CD14-positive monocyte (primary cell): ENCODE data around the gene NUDT8. TPM values are rescaled to one million over a fixed set of nuclear protein-coding genes. Genes with fewer than 3 reads are reported as not detected.

Source experiments
- DNase-seq, 3 donors: peaks; one replicate each; pipeline ENCODE4 v3.0.0-alpha.2; 2011 to 2022
- H2AFZ ChIP-seq: 2 replicates; pipeline ENCODE4 v1.6.0; 2012; ENCODE audit warnings: mild to moderate bottlenecking, low read depth, low read length, inconsistent platforms; ENCODE audit not compliant: insufficient read depth, poor library complexity, severe bottlenecking
- H3K27ac ChIP-seq, 2 donors: 1 replicate in 1 of 2; 2 replicates in 1 of 2; pipeline ENCODE4 v1.5.1; 2012 to 2013; ENCODE audit warnings: low read length in 2 of 2, control low read depth in 1 of 2, inconsistent platforms in 1 of 2, low read depth in 1 of 2, mild to moderate bottlenecking in 1 of 2
- H3K27me3 ChIP-seq, 2 donors: one replicate each; pipeline versions ENCODE4 v1.6.0 to v1.6.1; 2011 to 2013; ENCODE audit warnings: low read length in 2 of 2; ENCODE audit not compliant: control insufficient read depth in 2 of 2, insufficient read depth in 2 of 2
- H3K36me3 ChIP-seq, 2 donors: replicated peaks in 1 of 2; 1 replicate in 1 of 2; 2 replicates in 1 of 2; pipeline versions ENCODE4 v1.5.1 to v1.6.1; 2012 to 2013; ENCODE audit warnings: low read length in 2 of 2, control low read depth in 1 of 2, inconsistent platforms in 1 of 2, mild to moderate bottlenecking in 1 of 2; ENCODE audit not compliant: insufficient read depth in 2 of 2, control insufficient read depth in 1 of 2
- H3K4me1 ChIP-seq, 2 donors: 1 replicate in 1 of 2; 2 replicates in 1 of 2; pipeline versions ENCODE4 v1.5.1 to v1.6.1; 2012 to 2013; ENCODE audit warnings: low read length in 2 of 2, control low read depth in 1 of 2, inconsistent platforms in 1 of 2, mild to moderate bottlenecking in 1 of 2, moderate library complexity in 1 of 2; ENCODE audit not compliant: insufficient read depth in 2 of 2, control insufficient read depth in 1 of 2
- H3K4me2 ChIP-seq: replicated peaks from 2 replicates; pipeline ENCODE3; 2012; ENCODE audit warnings: low read length, moderate library complexity, mild to moderate bottlenecking; ENCODE audit not compliant: poor library complexity, severe bottlenecking; ENCODE audit errors: extremely low read depth
- H3K4me3 ChIP-seq, 3 experiments: fragments of 200-600 bp in 1 of 3; sonication (generic) in 1 of 3; replicated peaks in 1 of 3; 1 replicate in 2 of 3; 2 replicates in 1 of 3; pipeline ENCODE4 v1.5.1; 2011 to 2013; ENCODE audit warnings: low read length in 3 of 3, mild to moderate bottlenecking in 3 of 3, control low read depth in 2 of 3, low read depth in 2 of 3, inconsistent platforms in 1 of 3, moderate library complexity in 1 of 3
- H3K79me2 ChIP-seq: 2 replicates; pipeline ENCODE4 v1.6.0; 2012; ENCODE audit warnings: mild to moderate bottlenecking, control low read depth, inconsistent platforms, low read length, moderate library complexity; ENCODE audit not compliant: insufficient read depth
- H3K9ac ChIP-seq: 2 replicates; pipeline ENCODE4 v1.6.0; 2017; ENCODE audit warnings: low read length, mild to moderate bottlenecking; ENCODE audit not compliant: insufficient read depth, poor library complexity, severe bottlenecking
- H3K9me3 ChIP-seq, 2 donors: replicated peaks in 1 of 2; 1 replicate in 1 of 2; 2 replicates in 1 of 2; pipeline versions ENCODE4 v1.5.1 to v1.6.1; 2012 to 2013; ENCODE audit warnings: low read length in 2 of 2, control low read depth in 1 of 2; ENCODE audit not compliant: control insufficient read depth in 1 of 2, insufficient read depth in 1 of 2
- H4K20me1 ChIP-seq: 2 replicates; pipeline ENCODE4 v1.6.0; 2012; ENCODE audit warnings: mild to moderate bottlenecking, low read length, control low read depth, moderate library complexity; ENCODE audit not compliant: insufficient read depth
- H3K27ac Mint-ChIP-seq, 7 donors: one replicate each; pipeline ENCODE4 v1.8.0; 2020; ENCODE audit warnings: mild to moderate bottlenecking in 7 of 7, mixed read lengths in 7 of 7, moderate library complexity in 6 of 7, inconsistent platforms in 2 of 7
- H3K27me3 Mint-ChIP-seq, 3 donors: one replicate each; pipeline ENCODE4 v1.8.0; 2021 to 2022; ENCODE audit warnings: low read depth in 3 of 3, mild to moderate bottlenecking in 3 of 3, mixed read lengths in 3 of 3, moderate library complexity in 3 of 3, inconsistent platforms in 1 of 3
- H3K36me3 Mint-ChIP-seq, 2 donors: one replicate each; pipeline ENCODE4 v1.8.0; 2020; ENCODE audit warnings: mixed read lengths in 2 of 2, inconsistent platforms in 1 of 2, mild to moderate bottlenecking in 1 of 2
- H3K4me1 Mint-ChIP-seq: one replicate; pipeline ENCODE4 v1.8.0; 2020; ENCODE audit warnings: mild to moderate bottlenecking, mixed read lengths
- H3K4me3 Mint-ChIP-seq, 2 donors: one replicate each; pipeline ENCODE4 v1.8.0; 2020; ENCODE audit warnings: mild to moderate bottlenecking in 2 of 2, mixed read lengths in 2 of 2, moderate library complexity in 1 of 2
- H3K9me3 Mint-ChIP-seq, 7 donors: one replicate each; pipeline ENCODE4 v1.8.0; 2020 to 2022; ENCODE audit warnings: mixed read lengths in 7 of 7, mild to moderate bottlenecking in 6 of 7, moderate library complexity in 6 of 7, inconsistent platforms in 2 of 7
- WGBS: methylation state at CpG from one replicate; pipeline ENCODE4 v1.1.5; 2013; ENCODE audit warnings: missing lambda C conversion rate; ENCODE audit not compliant: insufficient coverage; 5-methylcytosine and 5-hydroxymethylcytosine counted together
- intact Hi-C, 2 donors: fragments of 100-400 bp; cut with micrococcal nuclease; formaldehyde crosslinking; loops; one replicate each; pipeline versions ENCODE4 v1.15.0 to v1.15.1; 2023
- polyA plus RNA-seq, 3 donors: library from polyadenylated mRNA; depleted of rRNA in 1 of 3; unstranded in 2 of 3; stranded (reverse) in 1 of 3; fragments of 300-500 nt in 2 of 3; fragments of >200 nt in 1 of 3; fragmentation: Illumina TruSeq in 2 of 3; gene quantifications; 1 replicate in 2 of 3; 2 replicates in 1 of 3; pipeline ENCODE4 v1.2.3, GENCODE V29; 2012 to 2021
- TF ChIP-seq, protein P1 (sequence below): fragments of 200-600 bp; IDR thresholded peaks from one replicate; pipeline ENCODE4 v1.8.0; 2022; ENCODE audit warnings: antibody characterized with exemption, mild to moderate bottlenecking

The NUDT8 gene
- polyA plus RNA-seq, 3 donors, result 0.92 to 1.4 (median 1.3) TPM

DNA sequence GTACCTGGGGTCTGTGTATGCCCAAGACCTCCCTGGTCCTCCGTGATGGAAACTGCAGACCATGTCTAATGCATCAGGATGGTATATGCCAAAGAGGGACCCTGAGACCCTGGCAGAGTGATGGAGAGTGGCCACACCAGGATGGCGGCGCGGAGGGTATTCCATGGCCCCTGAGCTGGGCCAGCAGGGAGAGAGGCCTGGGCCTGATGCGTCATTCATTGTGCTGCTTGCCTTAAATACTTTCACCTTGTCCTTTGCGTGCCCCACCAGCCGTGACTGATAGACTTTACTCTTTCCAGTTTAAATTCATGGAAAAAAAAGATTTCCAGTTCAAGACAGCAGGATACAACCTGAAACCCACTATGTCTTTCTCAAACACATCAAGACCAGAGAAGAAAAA is 28.6 kb downstream of the NUDT8 start:
- 94% methylated on average over 4 of the region's 7 CpGs for WGBS

DNA sequence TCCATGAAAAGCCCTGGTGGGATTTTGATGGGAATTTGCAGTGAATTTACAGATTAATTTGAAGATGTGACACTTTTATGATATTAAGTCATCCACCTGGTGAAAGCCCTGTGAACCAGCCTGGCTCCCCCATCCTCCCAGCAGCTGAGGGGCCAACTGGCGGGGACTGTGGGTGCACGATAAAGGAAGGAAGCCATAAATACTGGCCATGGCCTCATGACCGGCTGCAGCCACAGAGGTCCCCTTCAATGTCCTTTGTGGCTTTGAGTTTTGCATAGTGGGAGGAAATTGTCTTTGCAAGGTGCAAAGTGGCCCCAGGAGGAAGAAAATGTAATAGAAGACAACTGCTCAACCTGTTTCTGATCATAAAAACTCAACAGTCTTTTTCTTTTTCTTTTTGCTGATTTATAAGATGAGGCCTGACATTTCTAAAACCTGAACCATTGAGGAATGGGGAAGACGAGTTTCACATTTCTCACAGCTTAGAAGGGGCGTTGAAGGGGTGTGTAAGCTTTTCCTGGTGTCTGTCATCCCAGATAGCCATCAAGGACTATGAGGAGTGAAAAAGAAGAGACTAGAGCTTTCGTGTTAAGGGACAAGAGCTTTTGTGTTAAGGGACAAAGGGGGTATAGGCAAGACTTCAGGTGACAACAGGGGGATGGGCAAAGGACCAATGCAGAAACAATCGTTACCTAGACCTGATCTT is 29.3 kb downstream of the NUDT8 start:
- Histone ChIP-seq H3K4me1 (peaks cover 7 to 10% of the 10 kb centered on the region in 2 donors), H3K36me3 (no peaks in the 10 kb centered on the region), H2AFZ (peak overlapping the region; percentile 23), H3K27ac (no peak overlapping the region), H4K20me1 (no peaks in the 10 kb centered on the region), H3K4me3 (no peak overlapping the region), H3K4me2 (no peak overlapping the region), H3K79me2 (no peaks in the 10 kb centered on the region), H3K9me3 (no peaks in the 10 kb centered on the region), H3K9ac (no peak overlapping the region), H3K27me3 (peaks cover 0 to 7% of the 10 kb centered on the region in 2 donors)
- TF ChIP-seq, protein P1, sequence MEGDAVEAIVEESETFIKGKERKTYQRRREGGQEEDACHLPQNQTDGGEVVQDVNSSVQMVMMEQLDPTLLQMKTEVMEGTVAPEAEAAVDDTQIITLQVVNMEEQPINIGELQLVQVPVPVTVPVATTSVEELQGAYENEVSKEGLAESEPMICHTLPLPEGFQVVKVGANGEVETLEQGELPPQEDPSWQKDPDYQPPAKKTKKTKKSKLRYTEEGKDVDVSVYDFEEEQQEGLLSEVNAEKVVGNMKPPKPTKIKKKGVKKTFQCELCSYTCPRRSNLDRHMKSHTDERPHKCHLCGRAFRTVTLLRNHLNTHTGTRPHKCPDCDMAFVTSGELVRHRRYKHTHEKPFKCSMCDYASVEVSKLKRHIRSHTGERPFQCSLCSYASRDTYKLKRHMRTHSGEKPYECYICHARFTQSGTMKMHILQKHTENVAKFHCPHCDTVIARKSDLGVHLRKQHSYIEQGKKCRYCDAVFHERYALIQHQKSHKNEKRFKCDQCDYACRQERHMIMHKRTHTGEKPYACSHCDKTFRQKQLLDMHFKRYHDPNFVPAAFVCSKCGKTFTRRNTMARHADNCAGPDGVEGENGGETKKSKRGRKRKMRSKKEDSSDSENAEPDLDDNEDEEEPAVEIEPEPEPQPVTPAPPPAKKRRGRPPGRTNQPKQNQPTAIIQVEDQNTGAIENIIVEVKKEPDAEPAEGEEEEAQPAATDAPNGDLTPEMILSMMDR, result no peak
- Mint-ChIP-seq H3K9me3 (peaks cover 2 to 12% (median 5%) of the 10 kb centered on the region in 7 donors), H3K4me3 (no peak overlapping the region), H3K27me3 (peaks cover 8 to 31% (median 14%) of the 10 kb centered on the region in 3 donors), H3K27ac (peak overlapping the region in 1 of 7 donors; percentile 72), H3K4me1 (peaks cover 18% of the 10 kb centered on the region), H3K36me3 (no peaks in the 10 kb centered on the region)
- intact Hi-C loops, result no loop called here
- no peak for DNase-seq
- WGBS, result 8% methylated on average over 3 of the region's 7 CpGs

More for the DNA sequence above, 28.6 kb downstream of the NUDT8 start:
- Histone ChIP-seq H3K9me3 (no peaks in the 10 kb centered on the region), H3K27me3 (peaks cover 0 to 7% of the 10 kb centered on the region in 2 donors), H3K27ac (no peak overlapping the region), H3K36me3 (no peaks in the 10 kb centered on the region), H3K9ac (no peak overlapping the region), H3K79me2 (no peaks in the 10 kb centered on the region), H2AFZ (no peak overlapping the region), H3K4me1 (peaks cover 8 to 13% of the 10 kb centered on the region in 2 donors), H3K4me2 (no peak overlapping the region), H3K4me3 (no peak overlapping the region), H4K20me1 (no peaks in the 10 kb centered on the region)
- Mint-ChIP-seq H3K27ac (no peak overlapping the region), H3K36me3 (no peaks in the 10 kb centered on the region), H3K4me3 (no peak overlapping the region), H3K4me1 (peaks cover 18% of the 10 kb centered on the region), H3K27me3 (peaks cover 8 to 31% (median 14%) of the 10 kb centered on the region in 3 donors), H3K9me3 (peaks cover 2 to 12% (median 5%) of the 10 kb centered on the region in 7 donors)
- no peak for DNase-seq
- intact Hi-C loops, result no loop called here
- TF ChIP-seq, protein P1, result no peak
